Measurements from ENCODE around the gene ZNF660. TPM values are rescaled to one million over a fixed set of nuclear protein-coding genes. Genes with fewer than 3 reads are reported as not detected.

Gene ZNF660
- total and polyA plus RNA-seq, 9 of the 15 experiments (the other 6 are each of a cell fraction or from before 2014, with no cell fraction given): 0.06 to 0.65 (median 0.17) TPM

GRCh38 chr3:44624749-44625480 is 40.2 kb downstream of the ZNF660 start, which contains the start of gene ZNF197 (continued):
- peak in 1 of 2 experiments; percentile 88; a peak in 2 of 4 replicates for TF ChIP-seq BCLAF1 (IDR thresholded peaks at IDR 0.05; ENCODE audit: borderline replicate concordance in 1 of 2, control insufficient read depth in 1 of 2, low read depth in 2 of 2, low read length in 1 of 2)
- TF ChIP-seq ATF7 (IDR thresholded peaks at IDR 0.05): peak; percentile 65
- TF ChIP-seq POLR2G (IDR thresholded peaks at IDR 0.05; ENCODE audit: low read depth, low read length): peak; percentile 95
- no peak for TF ChIP-seq ZNF318 (IDR thresholded peaks at IDR 0.05; ENCODE audit: borderline replicate concordance in 1 of 2, low read depth in 1 of 2)
- peak; percentile 30; the same call in 1 of the 2 replicates for TF ChIP-seq NFE2 (IDR thresholded peaks at IDR 0.05; ENCODE audit: low read depth)
- TF ChIP-seq MEF2A (IDR thresholded peaks at IDR 0.05; ENCODE audit: control insufficient read depth, low read depth, low read length): no peak
- TF ChIP-seq CREM (IDR thresholded peaks at IDR 0.05; ENCODE audit: low read depth): peak; percentile 90
- no peak for TF ChIP-seq BCOR (IDR thresholded peaks at IDR 0.05)
- TF ChIP-seq MYC (IDR thresholded peaks at IDR 0.05; ENCODE audit: low read depth, low read length): peak; percentile 56; the same call in 1 of the 2 replicates
- TF ChIP-seq MYC (CRISPR knock-in tag; IDR thresholded peaks at IDR 0.05; ENCODE audit: borderline replicate concordance, low read depth): no peak
- TF ChIP-seq THAP12 (CRISPR knock-in tag; IDR thresholded peaks at IDR 0.05): peak; percentile 97
- TF ChIP-seq KLF1 (tag; IDR thresholded peaks at IDR 0.05): peak; percentile 95
